GM12878 (cell line): Measurements from ENCODE around the gene SPHK1. TPM values are rescaled to one million over a fixed set of nuclear protein-coding genes. Genes with fewer than 3 reads are reported as not detected.

Experiments
- ATAC-seq: fragments of 200-7000 bp; cut with Tn5 transposase; 3 replicates; pipeline ENCODE4 v1.9.1; 2020; ENCODE audit warnings: mild to moderate bottlenecking, moderate library complexity
- BruUV-seq: library from RNA; stranded (reverse); fragments of 400-500 nt; replicated peaks from 2 replicates; lab custom pipeline; 2021; lab: Mats Ljungman, UMichigan
- CTCF ChIA-PET: fragments of 300-600 bp; sonication (Branson Sonifier 250); formaldehyde crosslinking; extraction: SDS; loops from one replicate; lab custom pipeline; 2021; ENCODE audit warnings: inconsistent platforms; lab: Yijun Ruan, JAX
- POLR2A ChIA-PET: fragments of 350-600 bp; formaldehyde crosslinking; extraction: SDS; loops from one replicate; lab custom pipeline; 2021; ENCODE audit warnings: inconsistent platforms; lab: Charles Lee
- RAD21 ChIA-PET: fragments of 300-600 bp; sonication (Branson Sonifier 250); formaldehyde crosslinking; loops from one replicate; lab custom pipeline; 2023; ENCODE audit warnings: antibody characterized with exemption; ENCODE audit not compliant: unreplicated experiment; lab: Charles Lee
- SMC1A ChIA-PET: fragments of 300-600 bp; sonication (Branson Sonifier 250); formaldehyde crosslinking; loops from one replicate; lab custom pipeline; 2023; ENCODE audit not compliant: unreplicated experiment, uncharacterized antibody; lab: Charles Lee
- DNase-seq: peaks from one replicate; pipeline ENCODE4 v3.0.0-alpha.2; 2011; ENCODE audit warnings: low read depth, low spot score
- FAIRE-seq: peaks from 3 replicates; lab custom pipeline; 2011; peaks lifted over from hg19 to GRCh38; lab: Jason Lieb, UNC
- H2AFZ ChIP-seq: 2 replicates; pipeline ENCODE4 v1.6.0; 2011; ENCODE audit warnings: low read depth, low read length, control low read depth; ENCODE audit not compliant: control insufficient read depth
- H3K27ac ChIP-seq: 2 replicates; pipeline ENCODE4 v1.5.1; 2011; ENCODE audit warnings: control low read depth; ENCODE audit not compliant: control insufficient read depth, insufficient read depth
- H3K27me3 ChIP-seq, 2 experiments: replicated peaks in 1 of 2; 2 replicates each; pipeline versions ENCODE4 v1.6.0 to v1.6.1; 2011; ENCODE audit warnings: low read length in 1 of 2; ENCODE audit not compliant: control insufficient read depth in 2 of 2, insufficient read depth in 2 of 2
- H3K36me3 ChIP-seq, 2 experiments: 2 replicates each; pipeline ENCODE4 v1.5.1; 2011; ENCODE audit warnings: low read length in 1 of 2; ENCODE audit not compliant: control insufficient read depth in 2 of 2, insufficient read depth in 2 of 2
- H3K4me1 ChIP-seq: 2 replicates; pipeline ENCODE4 v1.6.1; 2011; ENCODE audit warnings: mild to moderate bottlenecking, low read length, moderate library complexity, mixed read lengths; ENCODE audit not compliant: control insufficient read depth, insufficient read depth
- H3K4me2 ChIP-seq: 2 replicates; pipeline ENCODE4 v1.6.0; 2011; ENCODE audit warnings: control low read depth; ENCODE audit not compliant: control insufficient read depth, insufficient read depth
- H3K4me3 ChIP-seq: fragments of 200-600 bp; sonication (generic); 2 replicates; pipeline ENCODE4 v1.5.1; 2016
- H3K79me2 ChIP-seq: 2 replicates; pipeline ENCODE4 v1.6.0; 2011; ENCODE audit warnings: low read length; ENCODE audit not compliant: control insufficient read depth, insufficient read depth
- H3K9ac ChIP-seq: 2 replicates; pipeline ENCODE4 v1.8.0; 2011; ENCODE audit warnings: low read length, control low read depth, mixed read lengths; ENCODE audit not compliant: control insufficient read depth, insufficient read depth
- H3K9me3 ChIP-seq: replicated peaks from 3 replicates; pipeline ENCODE4 v1.5.1; 2011; ENCODE audit warnings: mild to moderate bottlenecking, low read length; ENCODE audit not compliant: control insufficient read depth, insufficient read depth
- H4K20me1 ChIP-seq: 2 replicates; pipeline ENCODE4 v1.6.0; 2011; ENCODE audit not compliant: control insufficient read depth, insufficient read depth
- CEBPB ChIP-seq, 2 experiments: fragments of 150-350 bp in 1 of 2; IDR thresholded peaks; 2 replicates each; pipeline ENCODE4 v1.6.1; 2012 to 2014; ENCODE audit warnings: low read depth in 2 of 2, low read length in 2 of 2, borderline replicate concordance in 1 of 2, inconsistent platforms in 1 of 2
- CTCF ChIP-seq, 3 experiments: IDR thresholded peaks in 2 of 3; conservative IDR thresholded peaks in 1 of 3; 2 replicates each; pipeline ENCODE4 v1.5.1; 2011; ENCODE audit warnings: low read depth in 3 of 3, low read length in 3 of 3, mild to moderate bottlenecking in 3 of 3, control low read depth in 2 of 3, moderate library complexity in 2 of 3, inconsistent platforms in 1 of 3, mixed read lengths in 1 of 3; ENCODE audit not compliant: control insufficient read depth in 2 of 3, insufficient read depth in 1 of 3; ENCODE audit errors: extremely low read depth in 1 of 3
- DPF2 ChIP-seq: fragments of 450-650 bp; IDR thresholded peaks from 2 replicates; pipeline ENCODE4 v1.6.1; 2017; ENCODE audit warnings: mild to moderate bottlenecking
- EGR1 ChIP-seq, 2 experiments: IDR thresholded peaks; 1 replicate in 1 of 2; 2 replicates in 1 of 2; pipeline ENCODE4 v1.6.1; 2011 to 2012; ENCODE audit warnings: low read depth in 2 of 2, low read length in 2 of 2, borderline replicate concordance in 1 of 2, mild to moderate bottlenecking in 1 of 2, moderate library complexity in 1 of 2
- GATAD2B ChIP-seq: fragments of 450-650 bp; conservative IDR thresholded peaks from 2 replicates; pipeline ENCODE4 v1.6.1; 2017; ENCODE audit warnings: low read depth, mild to moderate bottlenecking, moderate library complexity
- HDGF ChIP-seq: fragments of 450-650 bp; IDR thresholded peaks from 2 replicates; pipeline ENCODE4 v1.6.1; 2016; ENCODE audit warnings: antibody characterized with exemption
- IKZF1 ChIP-seq: fragments of 450-650 bp; conservative IDR thresholded peaks from 2 replicates; pipeline ENCODE4 v1.6.1; 2017; ENCODE audit warnings: antibody characterized with exemption, mild to moderate bottlenecking
- IKZF2 ChIP-seq, 2 experiments: fragments of 450-650 bp; IDR thresholded peaks; 2 replicates each; pipeline ENCODE4 v1.6.1; 2017; ENCODE audit warnings: mild to moderate bottlenecking in 2 of 2, moderate library complexity in 2 of 2
- MEF2A ChIP-seq: IDR thresholded peaks from 2 replicates; pipeline ENCODE4 v1.6.1; 2011; ENCODE audit warnings: low read depth, mild to moderate bottlenecking, low read length, moderate library complexity; ENCODE audit not compliant: insufficient read depth
- MEF2B ChIP-seq: fragments of 450-650 bp; IDR thresholded peaks from 2 replicates; pipeline ENCODE4 v1.6.1; 2018; ENCODE audit warnings: mild to moderate bottlenecking, moderate library complexity; ENCODE audit not compliant: partially characterized antibody, poor library complexity, severe bottlenecking
- NR2F1 ChIP-seq: fragments of 450-650 bp; conservative IDR thresholded peaks from 2 replicates; pipeline ENCODE4 v1.6.1; 2017; ENCODE audit warnings: mild to moderate bottlenecking
- SIN3A ChIP-seq: IDR thresholded peaks from 2 replicates; pipeline ENCODE4 v1.6.1; 2012; ENCODE audit warnings: low read depth, low read length, improper control_type of control experiment
- SMC3 ChIP-seq: IDR thresholded peaks from 2 replicates; pipeline ENCODE4 v1.6.1; 2011; ENCODE audit warnings: low read length, improper control_type of control experiment, borderline replicate concordance
- WGBS: methylation state at CpG from one replicate; pipeline ENCODE4 v1.1.6; 2016; ENCODE audit warnings: low lambda C conversion rate; ENCODE audit not compliant: insufficient replicate concordance, insufficient coverage; ENCODE audit errors: missing lambda C conversion rate; 5-methylcytosine and 5-hydroxymethylcytosine counted together
- in situ Hi-C: fragments of 300-500 bp; cut with MboI; formaldehyde crosslinking; loops from 9 replicates; pipeline ENCODE4 v1.14.3; 2018; ENCODE audit warnings: mixed read lengths
- intact Hi-C: fragments of 100-400 bp; cut with micrococcal nuclease; formaldehyde crosslinking; loops from one replicate; pipeline ENCODE4 v1.14.2; 2022; ENCODE audit not compliant: unreplicated experiment
- polyA plus RNA-seq, 11 experiments: library from polyadenylated mRNA; depleted of rRNA in 4 of 11; unstranded in 6 of 11; stranded (reverse) in 5 of 11; fragments of >200 nt; fragmentation: Nextera tagmentation in 4 of 11; fragmentation: Illumina TruSeq in 1 of 11; extraction: Ambion mirVana in 4 of 11; extraction: Trizol in 1 of 11; gene quantifications; 1 replicate in 1 of 11; 2 replicates in 10 of 11; pipeline versions ENCODE4 v1.2.1 to v1.2.3, GENCODE V29; 2011 to 2016; ENCODE audit warnings: inconsistent platforms in 2 of 11, missing spikeins in 2 of 11, low read depth in 1 of 11
- total RNA-seq, 4 experiments: library from RNA; depleted of rRNA in 3 of 4; stranded (reverse); fragments of >200 nt in 3 of 4; fragmentation: Illumina TruSeq in 1 of 4; extraction: Trizol in 1 of 4; gene quantifications; 2 replicates each; pipeline versions ENCODE4 v1.2.1 to v1.2.3, GENCODE V29; 2013 to 2021

SPHK1 gene
- total and polyA plus RNA-seq, 10 of the 15 experiments (the other 5 are each of a cell fraction or from before 2014, with no cell fraction given), result 0.09 to 1.1 (median 0.36) TPM; not detected in 2

- peak overlapping the region; percentile 39; the same call in 1 of the 2 replicates for H3K9ac ChIP-seq
- peaks cover 2 to 6% of the 10 kb centered on the region in 2 experiments; a peak in 2 of 4 replicates for H3K27me3 ChIP-seq
- FAIRE-seq (peak; percentile 41), DNase-seq (no peak), ATAC-seq (peak; percentile 44)
- no TSS peak for BruUV-seq
- H3K9me3 ChIP-seq, result no peaks in the 10 kb centered on the region
- H3K36me3 ChIP-seq, result no peaks in the 10 kb centered on the region
- H4K20me1 ChIP-seq, result no peaks in the 10 kb centered on the region
- 3% methylated on average over 60 of the region's 65 CpGs for WGBS
- in situ Hi-C loops (no loop called here), intact Hi-C loops (loop anchor here (2.0 to 10.0 kb wide), 2 partner anchors 31 to 259 kb away; partner anchors contain the start of gene PRPSAP1)
- H3K79me2 ChIP-seq, result no peaks in the 10 kb centered on the region
- peak overlapping the region; percentile 75 for H3K4me3 ChIP-seq
- ChIA-PET CTCF (interaction anchor here (1.0 to 4.2 kb wide), 7 partner anchors 12 to 124 kb away, joined by 3 to 46 read pairs (median 10); partner anchors contain the start of gene PRPSAP1), SMC1A (interaction anchor here (2.2 kb wide), 1 partner anchor 79 kb away, joined by 10 read pairs; no protein-coding TSS in a partner anchor), RAD21 (interaction anchor here (2.5 kb wide), 1 partner anchor 30 kb away, joined by 8 read pairs; the partner anchor contains the start of gene PRPSAP1), POLR2A (interaction anchor here (2.2 kb wide), 1 partner anchor 30 kb away, joined by 9 read pairs; the partner anchor contains the start of gene PRPSAP1)
- peak overlapping the region; percentile 84 for H2AFZ ChIP-seq
- H3K4me1 ChIP-seq, result peaks cover 24% of the 10 kb centered on the region
- H3K27ac ChIP-seq, result no peak overlapping the region
- peak overlapping the region; percentile 99 for H3K4me2 ChIP-seq
- TF ChIP-seq SMC3 (no peak), DPF2 (peak; percentile 71), GATAD2B (no peak), IKZF1 (peak; percentile 75), NR2F1 (0 out of 2 replicates have a peak, but pooled peaks have one; percentile 52), IKZF2 (IDR thresholded peaks at IDR 0.05) (0 out of 4 replicates have a peak, but pooled peaks of 1 of the 2 experiments have one; percentile 16), CTCF (IDR thresholded peaks at IDR 0.05 in 2 of 3, conservative IDR thresholded peaks at IDR 0.05 in 1 of 3; ENCODE audit: control insufficient read depth in 2 of 3, extremely low read depth in 1 of 3, insufficient read depth in 1 of 3, low read depth in 3 of 3, low read length in 3 of 3) (peak; percentile 1 to 27 (median 20); a peak in 2 of 6 replicates), HDGF (0 out of 2 replicates have a peak, but pooled peaks have one; percentile 38), CEBPB (IDR thresholded peaks at IDR 0.05; ENCODE audit: borderline replicate concordance in 1 of 2, low read depth in 2 of 2, low read length in 2 of 2) (no peak), EGR1 (IDR thresholded peaks at IDR 0.05; ENCODE audit: borderline replicate concordance in 1 of 2, low read depth in 2 of 2, low read length in 2 of 2) (peak in 1 of 2 experiments; percentile 40; a peak in 1 of 3 replicates), MEF2A (0 out of 2 replicates have a peak, but pooled peaks have one; percentile 40), SIN3A (peak; percentile 49; the same call in 1 of the 2 replicates), MEF2B (peak; percentile 76)
Measured at GRCh38 chr17:76383546-76384221, 725 bp upstream of the SPHK1 start.
